CD4-positive, alpha-beta T cell treated with Interleukin-4 for 1 hour (primary cell): ENCODE measurements around the gene OTULINL.

Source experiments
- DNase-seq, 2 donors: peaks; one replicate each; pipeline ENCODE4 v3.0.0-alpha.2; 2020 to 2022

The OTULINL gene

DNA sequence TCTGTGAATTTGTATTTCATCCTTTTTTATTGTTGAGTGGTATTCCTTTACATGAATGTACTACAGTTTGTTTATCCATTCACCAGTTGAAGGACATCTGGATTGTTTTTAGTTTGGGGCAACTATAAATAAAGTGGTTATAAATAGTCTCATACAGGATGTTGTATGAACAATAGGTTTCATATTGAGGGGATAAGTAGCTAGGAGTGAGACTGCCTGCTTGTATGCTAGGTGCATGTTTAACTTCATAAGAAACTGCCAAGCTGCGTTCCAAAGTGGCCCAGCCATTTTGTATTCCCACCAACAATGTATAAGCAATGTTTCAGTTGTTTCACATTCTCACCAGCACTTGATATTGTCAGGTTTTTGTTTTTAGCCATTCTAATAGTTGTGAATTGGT is 21.5 kb downstream of the OTULINL start:
- DNase-seq: no peak

DNA sequence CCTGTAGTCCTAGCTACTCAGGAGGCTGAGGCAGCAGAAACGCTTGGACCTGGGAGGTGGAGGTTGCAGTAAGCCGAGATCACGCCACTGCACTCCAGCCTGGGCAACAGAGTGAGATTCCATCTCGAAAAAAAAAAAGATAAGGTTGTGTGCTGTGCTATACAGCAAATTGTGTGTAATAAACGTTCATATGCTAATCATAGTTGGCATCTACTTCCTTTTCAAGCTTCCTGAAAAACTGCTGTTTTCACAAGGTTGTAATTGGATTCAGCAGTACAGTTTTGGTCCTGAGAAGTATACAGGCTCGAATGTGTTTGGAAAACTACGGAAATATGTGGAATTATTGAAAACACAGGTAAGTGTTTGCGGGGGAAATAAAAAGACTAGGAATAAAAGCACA is 25.5 kb downstream of the OTULINL start:
- DNase-seq: no peak

DNA sequence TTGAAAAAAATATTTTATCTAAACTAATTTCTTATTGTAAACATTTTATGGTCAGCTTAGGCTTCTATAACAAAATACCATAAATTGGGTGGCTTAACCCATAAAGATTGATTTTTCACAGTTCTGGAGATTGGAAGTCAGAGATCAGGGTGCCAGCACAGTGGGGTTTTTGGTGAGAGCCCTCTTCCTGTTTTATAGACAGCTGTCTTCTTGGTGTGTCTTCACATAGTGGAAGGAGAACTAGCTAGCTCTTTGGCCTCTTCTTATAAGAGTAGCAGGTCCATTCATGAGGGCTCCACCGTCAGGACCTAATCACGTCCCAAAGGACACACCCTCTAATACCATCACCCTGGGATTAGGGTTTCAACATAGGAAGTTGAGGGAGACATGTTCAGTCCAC is 26.6 kb downstream of the OTULINL start:
- DNase-seq: no peak

DNA sequence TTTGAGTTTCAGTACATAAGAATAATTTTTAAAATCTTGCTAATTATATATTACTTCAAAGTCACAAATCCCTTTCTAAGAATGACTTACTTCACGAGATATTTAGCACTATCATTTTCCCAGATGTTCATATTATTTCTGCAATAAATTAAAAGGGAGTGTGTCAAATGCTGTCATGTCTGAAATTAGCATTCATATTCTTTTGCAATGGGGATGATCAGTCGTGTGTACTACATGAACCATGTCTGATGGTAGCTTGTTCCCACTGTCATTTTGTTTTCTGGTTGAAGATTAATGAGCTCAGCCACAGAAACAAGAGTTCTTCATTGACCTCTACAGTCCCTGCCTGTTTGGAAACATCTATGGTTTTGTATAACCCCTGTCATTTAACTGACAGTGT is 30.1 kb downstream of the OTULINL start:
- DNase-seq: no peak

DNA sequence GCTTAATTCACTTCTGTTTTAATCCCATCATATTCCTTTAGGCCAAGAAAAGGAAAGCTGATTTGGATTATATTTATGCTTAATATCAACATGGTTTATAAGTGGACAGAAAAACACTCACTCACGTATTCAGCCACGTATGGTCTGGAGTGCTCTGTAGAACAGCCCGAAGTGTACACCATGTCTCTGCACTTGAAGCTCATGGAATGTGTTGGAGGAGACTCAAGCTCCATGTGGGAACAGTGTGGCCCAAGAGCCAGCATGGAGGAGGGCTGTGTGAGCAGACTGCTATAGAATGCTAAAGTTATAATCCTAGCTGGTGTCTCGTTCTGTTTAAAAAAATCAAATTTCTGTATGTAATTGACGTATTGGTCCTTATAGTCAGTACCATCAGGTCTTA is 32.9 kb downstream of the OTULINL start:
- DNase-seq: no peak

DNA sequence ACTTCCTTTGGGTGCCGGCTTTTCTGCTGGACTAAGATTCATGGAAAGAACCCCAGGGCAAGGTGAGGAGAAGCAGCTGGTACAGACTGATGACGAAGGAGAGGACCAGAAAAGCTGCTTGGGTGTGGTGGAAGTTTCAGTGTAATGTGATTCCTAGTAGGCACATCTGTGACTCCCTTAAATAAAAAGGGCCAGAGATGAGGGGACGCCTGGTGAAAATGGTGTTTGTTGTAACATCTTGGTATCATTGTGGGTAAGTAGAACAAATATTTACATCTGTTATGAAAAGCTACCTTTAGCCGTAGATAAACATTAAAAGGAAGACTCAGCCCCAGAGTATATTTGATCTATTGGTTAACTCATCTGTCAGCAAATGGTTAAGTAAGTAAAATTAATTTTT is 33.8 kb downstream of the OTULINL start:
- no peak for DNase-seq

DNA sequence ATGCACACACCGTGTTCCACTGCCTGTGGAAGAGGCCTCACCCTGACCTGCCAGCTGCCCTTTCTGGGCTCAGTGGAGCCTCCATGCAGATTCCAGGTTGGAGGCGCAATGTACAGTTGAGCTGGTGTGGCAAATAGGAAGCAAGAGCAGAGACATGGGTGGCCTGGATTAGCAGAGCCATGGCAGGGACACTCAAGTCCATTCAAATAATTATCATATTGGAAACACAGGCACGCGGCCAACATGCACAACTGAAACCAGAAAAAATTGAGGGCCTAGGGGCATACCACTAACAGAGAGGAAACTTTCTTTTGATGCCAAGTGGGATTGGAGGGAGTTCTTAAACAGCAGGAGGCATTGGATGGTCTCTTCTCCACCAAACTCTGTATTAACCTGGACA is 35.8 kb downstream of the OTULINL start:
- no peak for DNase-seq

DNA sequence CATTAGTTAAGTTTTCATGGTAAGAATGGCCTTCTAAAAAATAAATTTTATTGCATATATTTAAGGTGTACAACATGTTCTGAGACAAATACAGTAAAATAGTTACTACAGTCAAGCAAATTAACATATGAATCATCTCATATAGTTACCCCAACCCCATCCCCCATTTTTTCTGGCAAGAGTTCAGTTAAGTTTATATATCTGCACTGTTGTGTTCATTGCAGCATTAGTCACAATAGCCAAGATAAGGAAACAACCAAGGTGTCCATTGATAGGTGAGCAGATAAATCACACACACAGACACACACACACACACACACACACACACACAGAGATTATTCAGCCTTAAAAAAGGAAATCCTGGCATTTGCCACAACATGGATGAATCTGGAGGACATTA is 45.7 kb downstream of the OTULINL start:
- no peak for DNase-seq

DNA sequence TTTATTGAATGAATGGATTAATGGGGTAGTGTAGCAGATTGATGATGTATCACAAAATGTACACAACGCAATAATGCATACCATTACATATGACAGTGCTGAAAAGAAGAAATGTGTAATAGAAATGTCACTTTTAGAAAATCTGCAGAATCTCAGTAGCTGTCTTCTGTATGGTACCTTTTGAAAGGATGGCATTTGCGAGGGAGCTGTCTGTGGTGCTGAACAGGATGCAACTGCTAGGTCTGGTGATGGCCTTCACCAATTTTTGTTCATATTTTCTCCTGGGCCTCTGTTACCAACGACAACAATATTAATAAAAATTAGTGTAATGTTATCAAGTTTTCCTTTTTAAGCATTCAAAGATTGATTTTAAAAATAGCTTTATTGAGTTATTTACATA is 46.8 kb downstream of the OTULINL start:
- DNase-seq: peak; percentile 28 to 44

DNA sequence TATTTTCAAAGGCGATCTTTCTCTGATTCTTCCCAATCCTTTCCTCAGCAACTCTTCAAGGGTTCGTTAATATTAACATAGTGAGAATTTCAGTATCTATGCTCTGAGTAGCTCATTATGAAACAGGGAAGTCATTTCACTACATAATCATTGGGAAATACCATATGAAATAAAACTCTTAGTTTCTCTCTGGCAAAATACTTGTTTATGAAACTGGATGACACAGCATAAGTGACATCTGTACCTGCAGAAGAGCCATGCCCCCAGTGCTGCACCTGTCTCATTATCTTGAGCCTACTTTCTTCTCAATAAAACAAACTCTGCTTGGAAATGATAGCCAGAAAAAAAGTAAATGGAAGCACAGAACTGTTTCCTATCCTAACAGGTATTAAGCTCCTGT is 49.1 kb downstream of the OTULINL start:
- no peak for DNase-seq

DNA sequence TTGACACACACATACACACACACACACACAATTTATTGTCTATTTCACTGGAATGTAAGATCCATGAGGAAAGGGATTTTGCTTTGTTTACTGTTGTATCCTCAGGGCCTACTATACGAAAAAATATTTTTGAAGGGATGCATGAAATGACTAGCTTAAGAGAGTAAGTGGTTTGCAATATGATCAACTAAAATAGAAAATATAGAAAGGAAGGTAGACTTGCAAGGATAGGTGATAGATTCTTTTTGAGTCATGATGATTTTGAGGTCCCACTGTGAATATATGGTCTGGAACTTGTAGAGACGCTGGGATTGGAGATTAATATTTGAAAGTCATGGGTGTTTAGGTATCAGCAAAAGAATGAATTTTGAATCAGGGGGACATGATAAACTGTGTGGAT is 54.1 kb downstream of the OTULINL start:
- no peak for DNase-seq

DNA sequence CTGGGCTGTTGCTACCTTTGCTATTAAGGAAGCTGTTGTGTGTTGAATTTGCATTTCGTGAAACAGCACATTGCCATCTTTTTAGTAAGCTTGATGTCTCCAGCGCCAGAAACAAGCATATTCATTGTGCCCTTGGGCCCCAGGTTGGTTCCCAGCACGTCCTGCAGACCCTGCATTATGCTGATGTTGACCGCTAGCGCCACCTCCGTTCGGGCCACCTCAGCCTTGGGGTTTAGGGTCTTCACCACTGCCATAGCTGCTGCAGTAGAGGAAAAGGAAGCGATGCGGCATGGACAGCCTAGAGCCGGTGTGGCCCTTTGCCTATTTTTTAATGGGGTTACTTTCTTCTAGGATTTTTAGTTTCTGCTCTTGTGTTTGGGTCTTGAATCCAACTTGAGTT is 59.2 kb downstream of the OTULINL start:
- DNase-seq: no peak

DNA sequence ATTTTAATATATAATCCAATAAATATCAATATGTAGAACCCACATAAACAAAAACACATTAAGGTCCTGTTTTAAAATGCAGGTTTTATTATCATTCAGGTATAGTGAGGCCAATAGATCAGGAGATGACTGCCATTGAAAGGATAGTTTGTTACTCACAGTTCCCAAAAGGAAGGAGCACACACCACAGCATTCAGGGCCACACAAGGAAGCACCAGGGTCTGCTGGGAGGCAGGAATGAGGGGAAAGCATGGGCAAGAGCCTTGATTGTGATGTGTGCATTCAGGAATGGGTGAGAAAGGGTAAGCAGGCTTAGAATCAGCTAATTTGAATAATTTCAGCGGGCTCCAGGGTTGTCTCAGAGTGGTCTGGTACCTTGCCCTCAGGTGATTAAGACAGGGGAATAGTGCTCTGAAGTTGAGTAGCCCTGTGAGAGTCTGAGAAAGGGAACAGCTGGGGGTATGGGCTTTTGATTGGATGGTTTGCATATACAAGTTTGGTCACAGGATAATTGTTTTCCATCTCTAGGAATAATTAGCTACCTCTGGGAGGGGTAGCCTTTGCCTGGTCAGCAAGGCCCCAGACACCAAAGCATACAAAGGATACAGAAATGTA is 63.1 kb downstream of the OTULINL start:
- DNase-seq: no peak

DNA sequence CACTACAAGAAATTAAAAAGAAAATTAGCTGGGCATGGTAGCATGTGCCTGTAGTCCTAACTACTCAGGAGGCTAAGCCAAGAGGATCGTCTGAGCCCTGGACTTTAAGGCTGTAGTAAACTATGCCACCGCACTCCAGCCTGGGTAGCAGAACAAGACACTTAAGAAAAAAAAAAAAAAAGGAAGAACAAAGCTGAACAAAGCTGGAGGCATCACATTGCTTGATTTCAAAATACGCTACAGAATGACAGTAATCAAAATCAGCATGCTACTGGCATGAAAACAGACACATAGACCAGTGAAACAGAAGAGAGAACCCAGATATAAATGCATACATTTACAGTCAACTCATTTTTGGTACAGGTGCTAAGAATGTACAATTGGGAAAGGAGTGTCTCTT is 68.5 kb downstream of the OTULINL start:
- DNase-seq: no peak

DNA sequence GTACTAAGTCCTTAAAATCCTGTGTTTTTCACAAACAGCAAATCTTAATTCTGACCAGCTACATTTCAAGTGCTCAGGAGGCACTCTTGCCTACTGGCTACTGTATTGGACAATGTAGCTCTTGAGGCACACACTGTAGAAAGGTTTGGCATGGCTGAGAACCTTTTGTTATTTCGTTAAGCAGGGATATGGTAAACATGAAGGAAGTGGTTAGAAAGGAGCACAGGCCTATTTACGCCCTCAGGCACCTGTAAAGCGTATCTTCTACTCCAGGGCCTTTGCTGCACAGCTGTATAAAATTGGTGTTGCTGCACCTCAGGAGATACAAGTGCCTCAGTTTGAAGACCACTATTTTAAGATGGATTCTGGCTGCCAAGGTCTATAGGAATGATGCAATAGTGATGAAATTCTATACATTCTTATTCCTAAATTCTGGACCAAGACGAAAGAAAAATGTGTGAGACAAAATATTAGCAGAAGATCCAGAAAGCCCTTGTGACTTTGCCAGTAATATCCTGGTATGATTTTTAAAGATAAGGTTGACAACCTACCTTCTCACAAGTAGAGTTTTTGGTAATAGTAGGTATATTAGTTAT is 73.7 kb downstream of the OTULINL start:
- DNase-seq: no peak

DNA sequence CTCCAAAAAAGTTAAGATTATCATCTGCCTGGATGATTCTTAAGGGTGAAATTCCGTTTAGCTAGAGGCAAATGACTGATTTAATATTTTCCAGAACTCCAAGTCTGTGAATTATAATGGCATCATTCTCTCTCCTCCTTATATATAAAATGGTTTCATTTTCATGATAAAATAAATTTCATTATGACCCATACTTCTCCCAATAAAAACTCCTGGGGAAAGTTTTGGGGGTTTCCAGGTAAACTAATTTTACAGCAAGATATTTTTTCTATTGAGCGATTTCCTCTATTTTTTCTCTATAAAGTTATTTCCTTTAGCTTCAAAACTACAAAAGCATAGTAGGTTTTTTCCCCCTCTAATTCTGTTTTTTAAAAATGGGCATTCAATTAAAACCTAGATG is 75.3 kb downstream of the OTULINL start:
- DNase-seq: no peak

DNA sequence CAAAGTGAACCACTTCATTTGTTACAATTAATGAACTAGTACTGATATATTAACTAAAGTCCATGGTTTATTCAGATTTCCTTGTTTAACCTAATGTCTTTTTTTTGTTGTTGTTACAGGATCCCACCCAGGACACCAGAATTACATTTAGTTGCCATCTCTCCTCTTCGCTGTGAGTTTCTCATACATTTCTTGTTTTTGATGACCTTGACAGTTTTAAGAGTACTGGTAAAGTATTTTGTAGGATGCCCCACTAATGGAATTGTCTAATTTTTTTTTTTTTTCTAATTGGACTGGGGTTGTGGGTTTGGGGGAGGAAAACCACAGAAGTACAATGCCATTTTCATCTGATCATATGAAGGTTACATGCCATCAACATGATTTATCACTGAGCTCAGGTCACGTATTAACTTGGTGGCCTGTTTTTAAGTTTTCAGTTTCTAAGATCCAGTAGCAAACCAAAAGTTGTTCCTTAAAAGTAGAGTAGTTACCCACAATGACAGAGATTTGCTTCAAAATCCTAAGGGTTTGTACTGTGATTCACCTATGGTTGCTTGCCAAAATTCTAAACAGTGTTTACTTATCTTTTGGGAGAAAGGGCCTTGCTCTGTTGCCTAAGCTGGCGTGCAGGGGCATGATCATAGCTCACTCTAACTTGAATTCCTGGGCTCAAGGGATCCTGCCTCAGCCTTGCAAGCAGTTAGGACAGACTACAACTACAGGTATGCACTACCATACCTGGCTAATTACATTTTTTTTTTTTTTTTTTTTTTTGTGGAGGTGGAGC is 78.4 kb downstream of the OTULINL start:
- DNase-seq: no peak

DNA sequence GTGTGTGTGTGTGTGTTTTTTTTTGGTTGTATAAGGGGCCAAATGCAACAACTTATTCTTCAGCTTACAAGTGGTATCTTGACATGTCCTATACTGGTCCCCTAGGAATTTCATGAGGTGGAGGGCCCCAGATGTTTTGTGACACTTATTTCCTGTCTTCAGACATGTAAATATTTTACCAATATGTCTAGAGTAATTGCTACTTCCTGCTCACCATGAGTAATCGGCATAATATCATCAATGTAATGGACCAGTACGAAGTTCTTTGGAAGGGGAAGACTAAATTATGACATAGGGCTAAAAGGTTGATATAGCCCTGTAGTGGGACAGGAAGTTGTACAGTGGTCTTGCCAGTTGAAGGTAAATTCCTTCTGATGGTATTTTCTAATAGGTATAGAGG is 79.2 kb downstream of the OTULINL start:
- DNase-seq: no peak
